GM19468 (cell line): ENCODE data around the gene ATXN7.

Experiments
- ATAC-seq: cut with Tn5 transposase; IDR thresholded peaks from one replicate; pipeline ENCODE4 v1.9.1; 2021; ENCODE audit warnings: mild to moderate bottlenecking, moderate library complexity, moderate number of reproducible peaks; ENCODE audit not compliant: unreplicated experiment; ENCODE audit errors: extremely low read depth

Gene ATXN7

GRCh38 chr3:64031540-64032508 lies 168.2 kb downstream of the ATXN7 start:
- no peak for ATAC-seq

- ATAC-seq: no peak
Measured at GRCh38 chr3:64033069-64033468, 169.4 kb downstream of the ATXN7 start.

- ATAC-seq: no peak
Measured at GRCh38 chr3:64037084-64037483, 173.4 kb downstream of the ATXN7 start.

- ATAC-seq: no peak
Measured at GRCh38 chr3:64038253-64038767, 174.6 kb downstream of the ATXN7 start.

GRCh38 chr3:64039332-64039731 lies 175.7 kb downstream of the ATXN7 start:
- no peak for ATAC-seq

- ATAC-seq: no peak
Measured at GRCh38 chr3:64039981-64040733, 176.5 kb downstream of the ATXN7 start.

- ATAC-seq: no peak
Measured at GRCh38 chr3:64042952-64043351, 179.3 kb downstream of the ATXN7 start.

GRCh38 chr3:64046592-64046991 lies 182.9 kb downstream of the ATXN7 start:
- ATAC-seq: no peak

GRCh38 chr3:64046996-64047594 lies 183.4 kb downstream of the ATXN7 start:
- no peak for ATAC-seq

- no peak for ATAC-seq
Measured at GRCh38 chr3:64047787-64048186, 184.1 kb downstream of the ATXN7 start.

- ATAC-seq: no peak
Measured at GRCh38 chr3:64048631-64049061, 185.0 kb downstream of the ATXN7 start.

- ATAC-seq: no peak
Measured at GRCh38 chr3:64049136-64049535, 185.5 kb downstream of the ATXN7 start.

- no peak for ATAC-seq
Measured at GRCh38 chr3:64049832-64050231, 186.2 kb downstream of the ATXN7 start.
